VCaP (cell line): ENCODE data around the gene ADAM8.
"Not testable (repeated sequence)": the region's sequence is repeated elsewhere in the genome, so short reads cannot be mapped to it uniquely, and the experiment has no call there.

Experiments used
- H3K27ac ChIP-seq: fragments of 450-650 bp; 2 replicates; pipeline ENCODE4 v1.5.1; 2017
- TF ChIP-seq, protein P1 (sequence below): fragments of 450-650 bp; conservative IDR thresholded peaks from 2 replicates; pipeline ENCODE4 v1.5.1; 2017; ENCODE audit warnings: mild to moderate bottlenecking, moderate library complexity

The ADAM8 gene

DNA sequence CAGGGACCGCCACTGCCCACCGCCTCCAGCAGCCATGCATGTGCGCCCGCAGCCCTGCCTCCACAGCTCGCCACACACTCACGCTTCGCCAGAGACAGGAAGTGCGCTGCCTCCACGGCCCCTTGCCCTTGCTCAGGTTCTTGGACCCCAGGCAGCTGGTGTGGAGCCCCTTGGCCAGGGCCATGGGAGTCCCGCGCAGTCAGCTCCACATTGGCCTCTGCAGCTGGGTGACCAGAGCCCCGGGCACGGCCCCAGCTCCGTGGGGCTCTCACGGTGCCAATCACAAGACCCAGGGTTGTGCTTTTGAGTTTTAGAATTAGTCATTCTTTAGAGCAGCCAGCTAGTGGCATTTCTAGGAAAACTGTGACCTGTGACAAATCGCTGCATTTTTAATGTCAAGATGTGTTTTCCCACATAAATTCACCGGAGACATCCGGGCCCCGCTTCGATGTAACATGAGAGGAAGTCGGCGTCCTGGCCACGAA is 50.9 kb downstream of the ADAM8 start:
- no peak overlapping the region for H3K27ac ChIP-seq
- TF ChIP-seq, protein P1, sequence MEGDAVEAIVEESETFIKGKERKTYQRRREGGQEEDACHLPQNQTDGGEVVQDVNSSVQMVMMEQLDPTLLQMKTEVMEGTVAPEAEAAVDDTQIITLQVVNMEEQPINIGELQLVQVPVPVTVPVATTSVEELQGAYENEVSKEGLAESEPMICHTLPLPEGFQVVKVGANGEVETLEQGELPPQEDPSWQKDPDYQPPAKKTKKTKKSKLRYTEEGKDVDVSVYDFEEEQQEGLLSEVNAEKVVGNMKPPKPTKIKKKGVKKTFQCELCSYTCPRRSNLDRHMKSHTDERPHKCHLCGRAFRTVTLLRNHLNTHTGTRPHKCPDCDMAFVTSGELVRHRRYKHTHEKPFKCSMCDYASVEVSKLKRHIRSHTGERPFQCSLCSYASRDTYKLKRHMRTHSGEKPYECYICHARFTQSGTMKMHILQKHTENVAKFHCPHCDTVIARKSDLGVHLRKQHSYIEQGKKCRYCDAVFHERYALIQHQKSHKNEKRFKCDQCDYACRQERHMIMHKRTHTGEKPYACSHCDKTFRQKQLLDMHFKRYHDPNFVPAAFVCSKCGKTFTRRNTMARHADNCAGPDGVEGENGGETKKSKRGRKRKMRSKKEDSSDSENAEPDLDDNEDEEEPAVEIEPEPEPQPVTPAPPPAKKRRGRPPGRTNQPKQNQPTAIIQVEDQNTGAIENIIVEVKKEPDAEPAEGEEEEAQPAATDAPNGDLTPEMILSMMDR: no peak

DNA sequence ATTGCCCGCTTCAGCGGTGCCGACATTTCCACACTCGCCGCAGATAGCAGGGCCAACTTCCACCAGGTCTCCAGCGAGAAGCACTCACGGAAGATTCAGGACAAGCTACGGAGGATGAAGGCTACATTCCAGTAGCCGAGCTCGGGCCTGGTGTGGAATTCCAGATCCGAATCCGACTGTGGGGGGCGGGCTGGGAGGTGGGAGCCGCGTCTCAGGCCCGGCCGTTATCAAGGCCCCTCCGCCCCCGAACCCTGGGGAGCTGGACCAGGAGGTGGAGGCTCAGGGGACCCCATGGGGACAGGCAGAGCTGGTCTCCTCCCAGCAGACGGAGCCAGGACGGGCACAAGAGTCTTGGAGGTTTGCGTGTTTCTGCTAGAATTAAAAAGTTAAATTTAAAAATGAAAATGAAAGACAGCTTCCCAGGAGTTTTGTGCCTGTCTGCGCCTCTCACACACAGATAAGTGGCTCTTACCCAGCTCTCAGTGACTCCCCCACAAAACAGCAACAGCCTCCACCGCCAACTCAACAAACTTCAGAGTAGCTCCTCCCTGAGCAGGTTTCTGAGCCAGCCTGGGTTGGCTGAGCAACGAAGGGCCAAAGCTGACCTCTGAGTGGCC is 51.8 kb downstream of the ADAM8 start:
- TF ChIP-seq, protein P1: no peak
- no peak overlapping the region for H3K27ac ChIP-seq

DNA sequence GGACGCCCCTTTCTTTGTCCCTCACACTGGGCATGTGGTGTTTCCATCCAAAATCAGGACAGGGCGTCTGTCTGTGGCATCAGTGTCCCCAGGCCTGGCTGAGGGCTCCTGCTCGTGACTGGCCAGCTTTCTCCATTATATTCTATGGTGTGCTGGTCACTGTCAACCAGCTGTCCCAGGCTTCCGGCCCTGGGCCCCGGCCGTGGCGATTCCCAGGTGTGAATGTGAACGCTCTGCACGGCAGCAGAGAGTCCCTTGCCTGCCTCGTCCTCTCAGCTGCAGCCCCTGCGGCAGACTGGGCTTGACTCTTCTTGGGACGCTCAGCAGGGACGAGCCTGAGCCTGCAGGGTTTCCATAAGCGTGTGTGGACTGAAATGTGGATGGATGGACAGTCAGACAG is 52.6 kb downstream of the ADAM8 start:
- TF ChIP-seq, protein P1: no peak

DNA sequence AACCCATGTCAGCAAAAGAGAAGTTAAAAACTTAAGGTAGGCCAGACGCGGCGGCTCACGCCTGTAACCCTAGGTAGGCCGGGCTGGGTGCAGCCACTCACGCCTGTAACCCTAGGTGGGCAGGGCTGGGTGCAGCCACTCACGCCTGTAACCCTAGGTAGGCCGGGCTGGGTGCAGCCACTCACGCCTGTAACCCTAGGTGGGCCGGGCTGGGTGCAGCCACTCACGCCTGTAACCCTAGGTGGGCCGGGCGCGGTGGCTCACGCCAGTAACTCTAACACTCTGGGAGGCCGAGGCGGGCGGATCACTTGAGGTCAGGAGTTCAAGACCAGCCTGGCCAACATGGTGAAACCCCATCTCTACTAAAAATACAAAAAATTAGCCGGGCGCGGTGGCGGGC is 54.9 kb downstream of the ADAM8 start:
- H3K27ac ChIP-seq: not testable (repeated sequence)

More for the DNA sequence above, 52.6 kb downstream of the ADAM8 start:
- no peak overlapping the region for H3K27ac ChIP-seq

DNA sequence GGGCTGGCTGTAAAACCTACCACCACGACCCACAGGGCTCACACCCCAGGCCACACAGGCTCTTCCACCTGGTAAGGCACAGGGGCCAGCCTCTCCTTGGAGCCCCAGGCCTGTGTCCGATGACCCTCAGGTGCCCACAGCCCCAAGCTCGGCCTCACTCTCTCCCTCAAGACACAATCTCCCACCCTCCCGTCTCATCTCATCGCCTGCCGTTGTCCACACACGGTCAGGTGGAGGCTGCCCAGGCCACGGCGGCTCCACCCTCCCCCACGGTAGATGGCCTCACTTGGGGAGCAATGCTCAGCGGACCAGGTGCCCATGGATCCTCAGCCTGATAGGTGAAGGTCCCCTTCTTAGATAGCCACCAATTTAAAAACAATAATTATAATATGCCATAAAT is 55.3 kb downstream of the ADAM8 start:
- TF ChIP-seq, protein P1: no peak
- H3K27ac ChIP-seq: no peak overlapping the region

DNA sequence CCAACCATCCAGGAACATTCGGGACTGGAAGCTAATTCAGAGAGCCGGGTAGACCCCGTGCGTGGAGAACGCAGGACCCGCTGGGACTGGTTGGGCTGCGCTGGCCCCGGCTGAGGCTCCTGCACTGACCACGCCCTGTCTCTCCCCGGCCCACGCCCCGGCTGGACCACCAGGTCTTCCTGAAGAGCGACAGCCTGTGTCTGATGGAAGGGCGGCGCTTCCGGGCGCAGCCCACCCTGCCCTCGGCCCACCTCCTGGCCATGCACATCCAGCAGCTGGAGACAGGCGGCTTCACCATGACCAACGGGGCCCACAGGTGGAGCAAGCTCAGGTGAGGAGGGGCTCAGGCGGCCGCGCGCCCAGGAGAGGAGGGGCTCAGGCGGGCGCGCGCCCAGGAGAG is 56.9 kb downstream of the ADAM8 start:
- H3K27ac ChIP-seq: no peak overlapping the region
- TF ChIP-seq, protein P1: no peak

DNA sequence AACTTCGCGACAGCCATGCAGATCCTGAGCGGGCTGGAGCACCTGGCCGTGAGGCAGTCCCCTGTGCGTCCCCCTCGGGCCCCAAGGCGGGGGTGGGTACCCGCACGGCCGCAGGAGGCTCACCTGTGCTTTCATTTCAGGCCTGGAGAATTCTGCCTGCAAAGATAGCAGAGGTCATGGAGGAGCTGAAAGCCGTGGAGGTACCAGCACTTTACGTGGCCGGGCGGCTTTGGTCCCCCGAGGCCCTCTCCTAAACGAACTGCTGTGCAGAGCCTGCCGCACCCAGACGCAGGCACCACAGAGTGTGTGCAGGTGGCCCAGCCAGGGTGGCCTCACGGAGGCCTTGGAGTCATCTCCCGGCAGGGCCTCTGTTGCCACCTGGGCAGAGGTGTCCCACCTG is 57.8 kb downstream of the ADAM8 start:
- TF ChIP-seq, protein P1: no peak
- no peak overlapping the region for H3K27ac ChIP-seq

DNA sequence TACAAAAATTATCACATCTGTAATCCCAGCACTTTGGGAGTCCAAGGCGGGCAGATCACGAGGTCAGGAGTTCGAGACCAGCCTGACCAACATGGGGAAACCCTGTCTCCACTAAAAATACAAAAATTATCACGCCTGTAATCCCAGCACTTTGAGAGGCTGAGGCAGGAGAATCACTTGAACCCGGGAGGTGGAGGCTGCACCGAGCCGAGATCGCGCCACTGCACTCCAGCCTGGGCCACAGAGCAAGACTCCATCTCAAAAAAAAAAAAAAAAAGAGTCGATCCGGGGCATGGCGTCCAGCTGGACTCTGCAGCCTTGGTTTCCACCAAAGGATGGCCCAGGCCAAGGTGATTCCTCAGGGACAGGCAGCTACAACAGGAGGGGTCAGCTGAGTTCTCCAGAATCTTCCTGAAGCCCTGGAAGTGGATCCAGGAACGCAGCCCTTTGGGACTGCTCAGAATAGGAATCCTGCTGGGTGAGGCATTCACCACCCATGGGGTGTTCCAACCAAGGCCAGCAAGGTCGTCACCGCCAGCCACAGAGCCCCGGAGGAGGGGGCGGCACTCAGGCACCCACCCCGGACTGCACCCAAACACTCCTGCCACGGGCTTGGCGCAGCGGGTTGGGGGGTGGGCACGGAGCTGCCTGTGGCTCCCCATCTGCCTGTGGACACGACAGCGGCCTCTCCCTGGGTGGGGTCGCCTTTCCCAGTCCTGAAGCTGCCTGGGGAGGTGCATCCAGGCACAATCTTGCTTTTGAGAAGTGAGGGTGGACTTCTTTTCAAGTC is 58.7 kb downstream of the ADAM8 start:
- no peak overlapping the region for H3K27ac ChIP-seq
- TF ChIP-seq, protein P1: no peak
